Measurements from ENCODE around the gene FRA10AC1.
"Not testable (repeated sequence)": the region's sequence is repeated elsewhere in the genome, so short reads cannot be mapped to it uniquely, and the experiment has no call there.

The FRA10AC1 gene

DNA sequence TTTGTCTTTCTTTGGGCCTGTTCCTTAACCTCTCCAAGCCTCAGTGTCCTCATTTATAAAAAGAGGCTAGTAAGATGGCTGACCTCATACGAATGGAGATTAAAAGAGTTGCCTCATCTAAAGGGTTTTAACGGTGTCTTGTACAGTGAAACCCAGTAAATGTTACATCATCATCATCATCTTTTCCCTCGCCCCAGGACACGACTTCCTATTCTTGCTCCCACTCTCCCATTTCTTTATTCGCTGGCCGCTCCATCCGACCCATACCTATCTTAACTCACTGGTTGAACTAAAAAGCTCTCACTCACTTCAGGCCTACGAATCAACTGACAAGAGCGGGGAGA is 554 bp downstream of the FRA10AC1 start:
- no peak for DNase-seq

DNA sequence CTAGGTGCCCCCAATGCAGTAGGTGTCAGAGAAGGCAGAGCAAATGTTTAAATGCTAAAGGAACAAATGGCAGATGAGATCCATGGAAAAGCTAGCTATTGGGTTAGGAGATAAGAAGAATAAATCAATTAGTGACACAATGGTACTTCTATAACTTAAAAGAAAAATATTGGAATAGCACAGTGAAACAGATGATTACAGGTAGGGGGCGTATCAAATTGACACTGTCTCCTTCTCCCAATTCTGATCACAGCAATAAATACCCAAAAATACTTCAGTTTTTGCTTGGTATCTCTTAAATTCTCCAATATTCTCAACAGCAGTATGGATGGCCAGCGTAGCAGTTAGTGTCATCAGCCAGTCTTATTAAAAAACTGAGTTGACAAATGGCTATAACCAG is 5.2 kb downstream of the FRA10AC1 start:
- no peak for DNase-seq

DNA sequence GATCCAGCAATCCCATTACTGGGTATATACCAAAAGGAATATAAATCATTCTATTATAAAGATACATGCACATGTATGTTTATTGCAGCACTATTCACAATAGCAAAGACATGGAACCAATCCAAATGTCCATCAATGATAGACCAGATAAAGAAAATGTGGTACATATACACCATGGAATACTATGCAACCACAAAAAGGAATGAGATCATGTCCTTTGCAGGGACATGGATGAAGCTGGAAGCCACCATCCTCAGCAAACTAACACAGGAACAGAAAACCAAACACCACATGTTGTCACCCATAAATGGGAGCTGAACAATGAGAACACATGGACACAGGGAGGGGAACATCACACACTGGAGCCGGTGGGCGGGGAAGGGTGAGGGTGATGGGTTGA is 5.8 kb downstream of the FRA10AC1 start:
- DNase-seq = not testable (repeated sequence)

DNA sequence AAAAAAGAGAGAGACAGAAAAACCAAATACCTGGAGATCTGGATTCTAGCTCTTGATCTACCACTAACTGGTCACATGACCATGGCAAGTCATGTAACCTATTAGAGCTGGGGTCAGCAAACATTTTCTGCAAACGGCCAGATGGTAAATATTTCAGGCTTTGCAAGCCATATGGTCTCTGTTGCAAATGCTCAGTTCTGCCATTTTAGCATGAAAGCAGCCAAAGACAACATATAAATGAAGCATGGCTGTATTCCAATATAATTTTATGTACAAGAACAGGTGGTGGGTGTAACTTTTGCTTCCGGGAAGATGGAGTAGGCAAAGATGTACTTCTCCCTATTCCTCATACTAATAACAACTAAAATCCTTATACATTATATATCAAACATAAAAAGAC is 6.7 kb downstream of the FRA10AC1 start:
- DNase-seq = no peak

DNA sequence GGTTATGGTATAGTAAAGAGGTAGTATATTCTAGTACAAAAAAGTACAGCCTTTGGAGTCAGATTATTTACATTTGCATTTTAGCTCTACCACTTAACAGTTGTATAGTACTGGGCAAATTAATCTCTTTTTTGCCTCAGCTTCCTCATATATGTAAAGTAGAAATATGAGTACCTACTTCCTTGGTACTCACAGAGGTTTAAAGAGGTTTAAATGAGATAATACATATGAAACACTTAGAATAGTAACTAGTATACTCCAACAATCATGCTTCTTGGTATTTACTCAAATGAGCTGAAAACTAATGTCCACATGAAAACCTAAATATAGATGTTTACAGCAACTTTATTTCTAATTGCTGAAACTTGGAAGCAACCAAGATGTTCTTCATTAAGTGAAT is 14.7 kb downstream of the FRA10AC1 start:
- no peak for DNase-seq

DNA sequence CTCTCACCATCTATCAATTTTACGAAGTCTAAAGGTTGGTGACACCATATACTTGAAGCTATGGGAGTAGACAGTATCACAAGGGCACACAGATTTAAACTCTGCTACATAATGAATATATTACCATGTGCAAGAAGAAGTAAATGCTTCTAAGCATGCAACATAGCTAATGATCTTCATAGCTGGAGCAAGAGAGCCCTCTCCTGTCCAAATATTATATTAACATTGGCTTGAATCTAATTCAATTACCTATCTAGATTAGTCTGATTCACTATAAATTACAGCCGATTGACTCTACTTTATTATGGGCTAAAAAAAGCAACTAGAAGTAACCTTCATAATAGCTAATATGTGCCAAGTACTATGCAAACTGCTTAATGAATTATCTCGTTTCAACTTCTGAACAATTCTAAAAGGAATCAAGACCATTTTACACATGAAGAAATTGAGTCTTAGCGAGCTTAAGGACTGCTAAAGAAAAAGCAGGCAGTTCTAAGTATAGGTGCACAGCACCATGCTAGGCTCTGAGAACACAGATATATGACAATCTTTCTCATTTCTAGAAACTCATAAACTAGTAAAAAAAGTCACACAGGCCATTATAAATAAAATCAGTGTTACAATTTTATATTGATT is 21.9 kb downstream of the FRA10AC1 start:
- DNase-seq = no peak

DNA sequence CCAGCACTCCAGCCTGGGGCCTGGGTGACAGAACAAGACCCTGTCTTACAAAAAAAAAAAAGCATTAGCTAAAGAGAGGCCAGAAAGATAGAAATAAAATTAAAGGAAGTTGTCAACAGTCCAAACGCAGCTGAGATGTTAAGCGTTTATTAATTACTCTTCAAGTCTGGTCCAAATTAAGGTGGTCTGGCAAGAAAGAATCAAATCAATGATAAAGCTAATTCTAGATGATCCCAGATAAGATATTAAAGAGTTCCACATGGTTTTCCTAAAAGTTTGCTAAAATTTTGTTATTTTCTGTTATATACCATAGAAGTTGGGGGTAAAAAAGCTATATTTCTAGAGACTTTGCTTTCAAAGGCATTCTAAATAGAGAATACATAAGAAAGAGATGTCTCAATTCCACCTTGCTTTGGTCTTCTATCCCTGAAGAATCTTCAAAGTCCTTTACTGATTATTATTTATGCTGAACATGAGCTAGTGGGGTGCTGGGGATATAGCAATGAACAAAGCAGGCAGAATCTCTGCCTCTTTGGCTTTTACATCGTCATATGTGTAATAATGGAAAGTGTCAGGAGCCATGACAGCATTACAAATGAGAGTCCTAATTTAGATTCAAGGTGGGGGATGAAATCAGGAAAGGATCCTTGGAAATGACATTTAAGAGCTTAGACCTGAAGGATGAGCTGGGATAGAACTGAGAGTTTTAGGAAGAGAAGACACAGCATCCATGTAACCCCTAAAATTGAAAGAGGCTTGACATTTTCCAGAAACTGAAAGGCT is 23.4 kb downstream of the FRA10AC1 start:
- DNase-seq = no peak

DNA sequence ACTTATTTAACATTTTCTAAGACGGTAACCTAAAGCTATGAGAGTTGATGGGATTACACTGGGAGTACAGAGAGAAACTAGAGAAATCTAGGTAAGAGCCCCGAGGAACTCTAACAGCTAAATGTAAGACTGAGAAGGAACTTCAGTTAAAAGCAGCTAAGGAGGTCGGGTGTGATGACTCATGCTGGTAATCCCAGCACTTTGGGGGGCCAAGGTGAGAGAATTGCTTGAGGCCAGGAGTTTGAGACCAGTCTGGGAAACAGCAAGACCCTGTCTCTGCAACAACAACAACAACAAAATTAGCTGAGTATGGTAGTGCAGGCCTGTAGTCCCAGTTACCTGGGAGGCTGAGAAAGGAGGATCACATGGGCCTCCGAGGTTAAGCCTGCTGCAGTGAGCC is 24.0 kb downstream of the FRA10AC1 start:
- no peak for DNase-seq

DNA sequence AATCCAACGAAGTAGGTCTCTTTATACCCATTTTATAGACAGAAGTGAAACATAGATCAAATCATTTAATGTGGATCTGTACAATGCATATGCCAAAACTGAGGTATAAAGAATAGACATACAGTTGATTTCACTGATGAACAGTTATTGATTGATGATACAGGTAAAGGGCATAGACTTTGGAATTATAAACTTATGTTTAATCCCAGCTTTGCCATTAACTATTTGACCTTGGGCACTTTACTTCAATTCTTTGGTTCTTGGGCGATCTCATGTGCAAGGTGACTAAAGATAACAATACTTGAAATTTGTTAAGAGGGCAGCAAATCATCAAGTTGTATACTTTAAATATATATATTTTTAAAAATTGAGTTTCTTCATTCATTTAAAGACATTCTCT is 28.6 kb downstream of the FRA10AC1 start:
- no peak for DNase-seq

DNA sequence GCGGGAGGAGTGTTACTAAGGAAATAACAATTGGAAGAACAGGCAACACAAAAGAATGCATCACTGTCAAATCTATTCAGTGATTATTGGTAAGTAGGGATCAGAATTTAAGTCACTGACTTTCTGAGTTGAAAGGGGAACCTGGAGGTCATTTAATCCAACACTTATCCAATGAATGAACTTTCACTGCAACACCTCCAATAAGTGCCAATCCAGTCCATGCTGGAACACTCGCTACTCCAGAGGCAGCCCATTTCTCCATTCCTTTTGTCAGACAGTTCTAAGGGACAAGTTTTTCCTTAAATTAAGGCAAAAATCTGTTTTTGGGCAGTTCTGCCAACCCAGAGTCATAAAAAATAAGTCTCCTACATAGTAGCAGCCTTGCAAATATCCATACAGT is 29.5 kb downstream of the FRA10AC1 start:
- DNase-seq = no peak

DNA sequence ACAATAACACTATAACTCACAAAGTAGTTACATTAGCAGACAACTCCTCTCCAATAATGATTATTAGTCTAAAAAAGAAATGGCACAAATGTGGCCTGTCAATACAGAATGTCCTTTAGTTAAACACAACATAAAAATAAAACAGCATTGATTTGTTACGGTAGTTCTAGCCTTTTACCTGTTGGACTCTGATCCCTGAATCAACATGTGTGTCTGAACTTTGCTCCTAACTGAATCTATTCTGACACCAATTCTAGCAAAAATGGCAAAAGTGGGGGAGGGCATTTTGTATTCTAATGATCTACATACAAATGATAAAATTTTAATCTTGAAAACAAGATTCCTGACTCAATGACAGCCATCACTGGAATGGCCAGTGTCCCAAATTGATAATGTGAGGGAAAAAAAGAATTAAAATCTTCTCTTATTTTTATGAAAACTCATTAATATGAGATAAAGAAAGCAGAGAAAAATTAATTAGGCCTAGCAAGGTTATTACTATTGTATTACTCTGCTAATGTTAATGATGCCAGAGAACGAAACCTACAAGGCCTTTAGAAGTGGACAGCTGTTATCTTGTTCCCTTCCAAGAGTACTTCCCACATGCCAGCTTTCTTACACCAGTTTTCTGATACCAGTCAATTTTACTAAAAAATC is 30.2 kb downstream of the FRA10AC1 start:
- no peak for DNase-seq

DNA sequence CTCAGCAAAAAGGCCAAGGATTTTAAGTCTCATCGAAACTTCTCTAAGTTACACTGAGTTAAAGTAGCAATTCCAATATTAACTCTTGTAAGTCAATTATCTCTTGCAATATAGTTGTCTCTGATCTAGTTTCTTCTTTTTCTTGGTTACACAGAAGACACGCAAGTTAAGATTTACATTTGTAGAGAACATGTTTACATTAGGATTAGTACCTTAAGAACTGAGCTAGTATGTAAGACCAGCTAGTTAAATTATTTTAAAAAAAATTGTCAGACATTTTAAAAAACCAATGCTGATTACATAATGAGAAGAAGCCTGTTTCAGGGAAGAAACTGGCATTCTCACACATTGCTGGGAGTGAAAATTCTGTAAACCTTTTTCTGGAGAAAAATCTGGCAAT is 31.4 kb downstream of the FRA10AC1 start:
- DNase-seq = no peak

DNA sequence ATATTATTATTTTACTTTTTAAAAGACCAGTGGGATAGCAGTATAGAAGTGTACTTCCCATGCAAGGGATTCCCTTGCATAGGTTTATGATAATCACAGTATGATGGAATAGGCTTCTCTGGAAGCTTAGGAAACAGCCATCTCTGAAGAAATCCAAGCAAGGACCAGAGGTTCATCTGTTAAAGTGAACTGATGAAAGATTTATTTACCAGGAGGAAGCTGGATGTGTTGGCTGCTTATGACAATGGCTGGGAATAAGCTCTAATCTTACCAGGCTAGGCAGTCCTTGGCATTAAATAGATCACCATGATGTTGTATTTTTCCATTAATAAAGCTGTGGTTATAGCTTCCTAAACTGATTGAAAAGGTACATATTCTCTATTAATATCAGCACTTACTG is 32.0 kb downstream of the FRA10AC1 start:
- DNase-seq = no peak

DNA sequence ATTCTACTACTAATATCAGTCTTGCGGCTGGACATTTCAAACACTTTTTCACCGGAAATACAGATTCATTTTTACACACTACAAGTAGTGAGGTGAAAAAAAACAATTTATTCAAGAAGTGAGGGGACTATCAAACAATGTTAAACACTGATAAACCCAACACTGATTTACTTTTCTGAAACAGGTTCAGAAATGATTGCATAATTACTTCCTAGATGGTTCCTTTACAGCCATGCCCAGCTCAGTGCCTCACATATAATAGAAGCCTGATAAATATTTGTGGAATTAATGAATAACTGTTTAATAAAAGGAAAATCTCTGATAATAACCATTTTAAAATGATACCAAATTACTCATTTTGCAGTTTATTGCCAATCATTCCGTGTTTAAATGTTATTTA is 34.6 kb downstream of the FRA10AC1 start:
- no peak for DNase-seq

DNA sequence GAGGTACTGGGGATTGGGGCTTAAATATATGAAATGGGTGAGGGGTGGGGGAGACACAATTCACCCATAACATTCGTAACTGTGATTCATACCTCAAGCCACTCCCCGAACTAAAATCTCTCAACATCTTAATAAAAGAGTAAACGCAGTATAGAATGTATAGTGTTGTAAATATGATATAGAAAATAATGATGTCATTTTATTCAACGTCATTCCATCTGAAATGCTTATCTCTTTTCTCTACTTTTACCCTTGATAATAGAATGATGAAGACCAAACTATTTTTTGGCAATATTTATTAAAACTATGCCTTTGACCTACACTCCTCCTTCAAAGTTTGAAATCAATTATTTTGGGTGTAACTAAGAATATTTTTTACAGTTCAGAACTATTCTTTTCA is 36.4 kb downstream of the FRA10AC1 start:
- no peak for DNase-seq

DNA sequence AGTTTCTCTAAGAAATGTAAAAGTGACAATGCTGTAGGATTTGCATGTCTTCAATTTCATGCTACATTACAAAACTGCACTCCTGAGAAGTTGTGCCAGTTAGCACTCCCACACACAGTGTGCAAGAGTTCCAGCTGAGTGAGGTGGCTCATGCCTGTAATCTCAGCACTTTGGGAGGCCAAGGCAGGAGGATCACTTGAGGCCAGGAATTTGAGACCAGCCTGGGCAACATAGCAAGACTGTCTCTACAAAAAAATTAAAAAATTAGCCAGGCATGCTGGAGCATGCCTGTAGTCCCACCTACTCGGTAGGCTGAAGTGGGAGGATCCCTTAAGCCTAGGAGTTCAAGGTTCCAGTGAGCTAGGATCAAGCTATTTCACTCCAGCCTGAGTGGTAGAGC is 44.6 kb downstream of the FRA10AC1 start:
- DNase-seq = no peak

DNA sequence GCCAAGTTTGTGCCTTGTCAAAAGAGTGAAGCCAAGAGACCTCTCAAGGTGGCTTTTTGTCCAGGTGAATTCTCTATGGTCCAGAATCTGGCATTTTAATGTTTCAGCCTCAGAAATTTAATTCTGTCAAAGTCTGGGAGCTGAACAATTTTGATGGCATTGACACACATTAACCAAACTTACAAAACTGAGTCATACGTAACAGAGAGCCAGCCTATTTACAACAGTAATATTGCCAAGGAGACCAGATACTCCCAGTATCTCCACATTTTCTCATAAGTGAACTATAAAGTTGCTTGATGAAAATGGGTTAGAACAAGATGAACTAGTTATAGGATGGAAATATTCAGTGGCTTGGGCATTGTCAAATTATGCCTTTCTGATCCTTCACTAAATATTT is 46.2 kb downstream of the FRA10AC1 start:
- DNase-seq = no peak

DNA sequence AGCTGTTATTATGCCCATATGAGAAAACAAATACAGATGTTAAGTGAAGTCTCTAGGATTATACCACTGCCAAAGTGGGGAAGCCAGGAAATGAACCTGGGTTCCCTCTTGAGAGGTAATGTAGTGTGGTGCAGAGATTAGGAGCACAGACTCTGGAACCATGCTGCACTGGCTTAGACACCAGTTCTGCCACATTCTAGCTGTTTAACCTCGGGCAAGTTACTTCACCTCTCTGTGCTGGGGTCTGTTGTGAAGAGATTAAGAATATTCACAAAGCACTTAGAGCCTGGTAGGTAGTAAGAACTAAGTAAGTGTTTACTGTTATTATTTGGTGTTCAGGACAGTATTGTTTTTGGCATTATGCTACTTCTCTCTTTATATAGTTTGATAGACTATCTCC is 48.2 kb downstream of the FRA10AC1 start:
- DNase-seq = no peak

DNA sequence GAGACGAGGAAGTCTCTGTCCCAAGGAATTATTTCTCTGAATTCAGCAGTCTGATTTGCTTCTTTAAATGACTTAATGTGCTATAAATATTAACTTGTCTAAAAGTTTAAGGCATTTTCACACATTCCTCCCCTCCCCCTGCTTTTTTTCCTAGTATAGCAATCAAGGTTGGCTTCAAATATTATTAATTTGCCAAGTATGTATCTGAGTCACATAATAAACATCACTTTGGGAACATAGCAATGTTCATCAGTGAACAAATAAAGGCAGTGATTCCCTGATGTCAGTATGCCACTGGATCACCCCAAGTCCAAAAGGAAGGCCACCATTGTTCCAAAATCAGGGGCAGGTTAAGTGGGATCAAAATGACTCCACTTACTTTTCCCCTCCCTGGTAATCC is 49.5 kb downstream of the FRA10AC1 start:
- no peak for DNase-seq

DNA sequence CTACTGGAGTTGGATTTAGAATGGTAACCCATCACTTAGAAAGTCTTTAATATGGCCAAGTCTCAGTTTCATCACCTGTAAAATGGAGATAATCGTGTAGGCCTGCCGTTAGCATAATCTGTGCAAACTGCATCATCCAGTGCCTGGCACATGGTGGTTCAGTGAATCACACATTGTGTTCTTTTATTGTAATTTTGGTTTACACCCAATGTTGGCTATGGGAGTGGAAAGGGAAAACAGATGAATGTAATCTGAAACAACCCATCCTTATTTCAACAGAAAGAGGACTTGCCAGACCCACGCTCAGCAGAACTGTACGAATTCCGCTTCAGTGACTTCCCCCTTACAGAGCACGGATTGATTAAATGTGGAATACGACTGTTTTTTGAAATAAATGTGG is 62.6 kb downstream of the FRA10AC1 start:
- no peak for DNase-seq

DNA sequence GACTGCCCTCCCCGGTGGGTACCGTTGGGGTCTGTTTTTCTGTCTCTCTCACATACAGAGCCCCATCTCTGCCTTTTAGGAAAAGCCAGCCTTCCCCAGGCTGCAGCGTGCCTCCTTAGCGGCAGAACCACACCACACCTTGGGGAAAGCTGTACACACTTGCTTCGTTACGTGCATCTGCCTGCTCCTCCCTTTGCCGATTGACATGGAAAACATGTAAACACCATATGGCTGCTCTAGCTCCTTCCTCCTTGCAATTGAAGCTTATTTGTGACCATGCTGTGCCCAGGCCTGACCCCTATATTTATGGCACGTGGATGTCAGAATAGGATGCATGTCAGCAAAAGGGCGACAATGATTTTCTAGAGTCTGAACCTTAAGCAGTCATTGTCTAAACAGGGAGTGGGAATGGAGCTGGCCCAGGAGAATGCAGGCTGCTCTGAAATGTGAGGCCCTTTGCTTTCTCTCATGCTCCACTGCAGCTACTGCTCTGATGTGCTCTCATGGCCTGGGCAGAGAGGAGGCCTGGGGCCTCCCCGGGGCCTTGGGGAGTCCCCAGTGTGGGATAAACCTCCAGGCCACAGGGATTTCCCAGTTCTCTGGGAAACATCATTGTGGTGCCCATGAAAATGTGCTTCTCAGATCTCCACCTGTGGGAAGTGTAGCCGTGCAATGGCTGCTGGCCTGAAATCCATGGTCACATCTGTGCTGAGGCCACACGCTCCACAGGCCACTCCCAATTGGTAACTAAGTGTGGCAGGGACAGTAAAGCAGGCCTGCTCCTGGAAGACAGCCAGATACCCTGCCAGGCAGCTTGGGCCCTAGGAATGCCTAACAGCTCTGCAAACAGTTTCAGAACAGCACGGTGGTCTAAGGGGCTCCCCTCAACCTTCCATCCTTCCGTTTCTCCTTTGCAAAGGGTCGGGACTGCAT is 71.5 kb downstream of the FRA10AC1 start:
- DNase-seq = no peak

DNA sequence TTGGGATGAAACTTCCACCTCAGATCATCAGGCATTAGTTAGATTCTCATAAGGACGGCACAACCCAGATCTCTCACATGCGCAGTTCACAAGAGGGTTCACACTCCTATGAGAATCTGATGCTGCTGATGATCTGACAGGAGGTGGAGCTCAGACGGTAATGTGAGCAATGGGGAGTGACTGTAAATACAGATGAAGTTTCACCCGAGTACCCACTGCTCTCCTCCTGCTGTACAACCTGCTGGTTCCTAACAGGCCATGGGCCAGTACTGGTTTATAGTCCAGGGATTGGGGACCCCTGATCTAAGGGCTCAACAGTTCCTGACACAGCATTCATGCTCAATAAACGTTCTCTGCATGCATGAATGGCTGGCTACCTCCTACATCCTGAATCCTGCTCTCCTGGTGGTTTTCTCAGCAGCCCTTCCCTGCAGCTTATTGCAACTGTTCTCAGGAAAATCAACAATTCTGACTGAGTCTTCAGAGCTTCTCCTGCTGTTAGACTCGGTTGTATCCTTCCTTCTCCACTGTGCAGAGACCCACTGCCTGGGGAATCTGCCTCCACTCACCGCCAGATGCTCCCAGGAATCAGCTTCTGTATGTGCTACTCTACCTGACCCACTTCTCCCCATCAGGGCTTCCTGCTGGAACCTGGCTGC is 72.6 kb downstream of the FRA10AC1 start:
- DNase-seq = no peak

DNA sequence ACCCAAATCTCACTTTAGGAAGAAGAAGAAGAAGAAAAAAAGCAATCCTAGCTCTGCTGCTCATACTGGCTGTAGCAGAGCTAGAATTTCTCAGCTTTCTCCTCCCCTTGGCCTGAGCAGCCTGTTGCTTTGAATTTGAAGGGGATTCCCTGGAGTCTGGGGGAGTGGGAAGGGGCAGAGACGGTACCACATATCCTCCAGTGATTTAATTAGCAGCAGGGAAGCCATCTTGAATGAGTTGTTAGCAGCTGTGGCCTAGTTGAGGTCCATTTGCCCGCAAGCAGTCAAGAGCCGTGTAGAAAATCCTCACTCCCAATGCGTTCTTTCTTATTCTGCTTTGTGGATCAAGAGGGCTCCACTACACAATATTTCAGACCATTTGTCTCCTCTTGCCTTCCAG is 73.5 kb downstream of the FRA10AC1 start:
- no peak for DNase-seq
